Fibroblast of skin of back (primary cell): ENCODE results near the gene ZBTB46. TPM values are rescaled to one million over a fixed set of nuclear protein-coding genes. Genes with fewer than 3 reads are reported as not detected.
"Not testable (repeated sequence)": the region's sequence is repeated elsewhere in the genome, so short reads cannot be mapped to it uniquely, and the experiment has no call there.

Experiments
- DNase-seq: peaks from one replicate; pipeline ENCODE4 v3.0.0-alpha.2; 2013
- polyA plus RNA-seq, 2 experiments: library from polyadenylated mRNA; unstranded; fragments of 120-200 nt; gene quantifications; one replicate each; pipeline ENCODE4 v1.2.1, GENCODE V29; 2013; ENCODE audit not compliant: insufficient read length in 2 of 2

Gene ZBTB46
- polyA plus RNA-seq (2013, experiment 1 of 2; ENCODE audit: insufficient read length): 0.83 TPM
- polyA plus RNA-seq (2013, experiment 2 of 2; ENCODE audit: insufficient read length): 0.97 TPM

- peak; percentile 46 for DNase-seq
Observed at GRCh38 chr20:63830841-63831588, at the start of gene ZBTB46. ZBTB46 (minus strand) TSS chr20:63831264; CDS start chr20:63790757, 40,507 bp downstream.

- DNase-seq: no peak
Observed at GRCh38 chr20:63878899-63879663, 48.0 kb upstream of the ZBTB46 start.

- DNase-seq: no peak
Observed at GRCh38 chr20:63877755-63878470, 46.8 kb upstream of the ZBTB46 start.

GRCh38 chr20:63876489-63877036 lies 45.5 kb upstream of the ZBTB46 start:
- DNase-seq: no peak

- DNase-seq: not testable (repeated sequence)
Observed at GRCh38 chr20:63874241-63874640, 43.2 kb upstream of the ZBTB46 start.

- DNase-seq: peak; percentile 61
Observed at GRCh38 chr20:63873477-63873971, 42.5 kb upstream of the ZBTB46 start.

GRCh38 chr20:63868264-63868663 lies 37.2 kb upstream of the ZBTB46 start:
- no peak for DNase-seq

- DNase-seq: not testable (repeated sequence)
Observed at GRCh38 chr20:63867042-63867441, 36.0 kb upstream of the ZBTB46 start.

- peak; percentile 98 for DNase-seq
Observed at GRCh38 chr20:63864978-63865640, 34.0 kb upstream of the ZBTB46 start, which contains the start of gene TPD52L2. TPD52L2 (plus strand) TSS chr20:63865270; CDS start chr20:63865366, 96 bp downstream.

- DNase-seq: no peak
Observed at GRCh38 chr20:63864545-63864977, 33.5 kb upstream of the ZBTB46 start.

- peak; percentile 76 for DNase-seq
Observed at GRCh38 chr20:63863798-63864544, 32.9 kb upstream of the ZBTB46 start.

- DNase-seq: no peak
Observed at GRCh38 chr20:63863021-63863797, 32.1 kb upstream of the ZBTB46 start.

- DNase-seq: no peak
Observed at GRCh38 chr20:63861981-63862901, 31.2 kb upstream of the ZBTB46 start.

GRCh38 chr20:63861365-63861934 lies 30.4 kb upstream of the ZBTB46 start, which contains the start of gene ABHD16B:
ABHD16B (plus strand) TSS chr20:63861498; CDS start chr20:63861541, 43 bp downstream.
- no peak for DNase-seq

- DNase-seq: no peak
Observed at GRCh38 chr20:63860325-63861051, 29.4 kb upstream of the ZBTB46 start.

- DNase-seq: no peak
Observed at GRCh38 chr20:63859166-63859699, 28.2 kb upstream of the ZBTB46 start.

GRCh38 chr20:63858393-63859165 lies 27.5 kb upstream of the ZBTB46 start:
- DNase-seq: no peak
